Gastrocnemius medialis (tissue), 4 donors: Measurements from ENCODE around the gene KCNK4. TPM values are rescaled to one million over a fixed set of nuclear protein-coding genes. Genes with fewer than 3 reads are reported as not detected.

ENCODE experiments used
- ATAC-seq, 2 donors: fragments of 150-250 bp; one replicate each; pipeline ENCODE4 v1.9.1; 2016
- DNase-seq, 2 donors: peaks; one replicate each; pipeline ENCODE4 v3.0.0-alpha.2; 2019
- H3K27ac ChIP-seq, 4 donors: fragments of 200-600 bp; sonication (generic); 1 replicate in 1 of 4; 2 replicates in 3 of 4; pipeline ENCODE4 v1.5.1; 2016 to 2018; ENCODE audit warnings: mild to moderate bottlenecking in 2 of 4, moderate library complexity in 1 of 4
- H3K27me3 ChIP-seq, 3 donors: fragments of 200-600 bp; sonication (generic) in 2 of 3; 1 replicate in 1 of 3; 2 replicates in 2 of 3; pipeline versions ENCODE4 v1.5.1 to v1.6.0; 2016 to 2019; ENCODE audit warnings: mild to moderate bottlenecking in 1 of 3, moderate library complexity in 1 of 3
- H3K36me3 ChIP-seq, 2 donors: fragments of 200-600 bp; sonication (generic) in 1 of 2; one replicate each; pipeline ENCODE4 v1.5.1; 2017 to 2018
- H3K4me1 ChIP-seq, 2 donors: fragments of 200-600 bp; sonication (generic) in 1 of 2; one replicate each; pipeline ENCODE4 v1.5.1; 2016 to 2017; ENCODE audit warnings: mild to moderate bottlenecking in 2 of 2
- H3K4me3 ChIP-seq, 4 donors: fragments of 200-600 bp; sonication (generic) in 3 of 4; 1 replicate in 1 of 4; 2 replicates in 3 of 4; pipeline ENCODE4 v1.5.1; 2016 to 2019; ENCODE audit warnings: mild to moderate bottlenecking in 2 of 4
- H3K9me3 ChIP-seq, 3 donors: fragments of 200-600 bp; sonication (generic) in 2 of 3; 1 replicate in 1 of 3; 2 replicates in 2 of 3; pipeline ENCODE4 v1.5.1; 2016 to 2019
- CTCF ChIP-seq, 5 experiments: fragments of 450-650 bp in 3 of 5; fragments of 200-600 bp in 2 of 5; sonication (generic) in 2 of 5; IDR thresholded peaks in 4 of 5; conservative IDR thresholded peaks in 1 of 5; 1 replicate in 4 of 5; 2 replicates in 1 of 5; pipeline ENCODE4 v1.5.1; 2016 to 2019; ENCODE audit warnings: antibody characterized with exemption in 5 of 5, mild to moderate bottlenecking in 3 of 5, moderate library complexity in 3 of 5
- POLR2A ChIP-seq, 2 donors: fragments of 450-650 bp; IDR thresholded peaks; one replicate each; pipeline ENCODE4 v1.6.1; 2017; ENCODE audit warnings: antibody characterized with exemption in 2 of 2, mild to moderate bottlenecking in 2 of 2, moderate library complexity in 2 of 2
- in situ Hi-C, 4 donors: fragments of 200-750 bp; cut with MboI; loops; one replicate each; pipeline versions ENCODE4 v1.15.0 to v1.8.0; 2017; ENCODE audit warnings: low sequenced_read_pairs in 4 of 4
- intact Hi-C: fragments of 100-400 bp; cut with DNase I; formaldehyde crosslinking; loops from one replicate; pipeline ENCODE4 v1.15.1; 2023; ENCODE audit warnings: low total_unique reads
- total RNA-seq, 4 donors: library from RNA; depleted of rRNA; stranded (reverse); fragments of >200 nt; gene quantifications; one replicate each; pipeline versions ENCODE4 v1.1.0 to v1.2.3, GENCODE V29; 2016

KCNK4 gene
- total RNA-seq, 4 donors from 2014 or later, result not detected

- H3K36me3 ChIP-seq, result peaks cover 0 to 44% of the 10 kb centered on the region in 2 donors
- H3K4me3 ChIP-seq, result peak within 1 kb of the TSS; percentile 73 to 99 (median 91)
- H3K4me1 ChIP-seq, result peaks cover 32 to 43% of the 10 kb centered on the region in 2 donors
- H3K9me3 ChIP-seq, result no peaks in the 10 kb centered on the region
- TF ChIP-seq POLR2A (IDR thresholded peaks at IDR 0.05) (peak; percentile 78 to 82), CTCF (IDR thresholded peaks at IDR 0.05 in 4 of 5, conservative IDR thresholded peaks at IDR 0.05 in 1 of 5) (no peak)
- peak; percentile 99 for DNase-seq
- H3K27ac ChIP-seq, result peak within 1 kb of the TSS; percentile 88 to 98 (median 94)
- ATAC-seq, result peak; percentile 86 to 93
- intact Hi-C loops (loop anchor here (1.0 kb wide), 1 partner anchor 47 kb away; no protein-coding TSS in a partner anchor), in situ Hi-C loops (no loop called here)
- no peaks in the 10 kb centered on the region for H3K27me3 ChIP-seq
Measured at GRCh38 chr11:64317325-64317960, 26.3 kb downstream of the KCNK4 start, which contains the start of gene TRMT112. Gene TRMT112, minus strand, starts transcription at chr11:64317559. Its CDS starts 33 bp downstream, at chr11:64317526.

- Histone ChIP-seq H3K4me3 (peak within 1 kb of the TSS; percentile 73 to 99 (median 91)), H3K27me3 (no peaks in the 10 kb centered on the region), H3K9me3 (no peaks in the 10 kb centered on the region), H3K36me3 (peaks cover 0 to 44% of the 10 kb centered on the region in 2 donors), H3K27ac (peak within 1 kb of the TSS; percentile 88 to 98 (median 94)), H3K4me1 (peaks cover 24 to 36% of the 10 kb centered on the region in 2 donors)
- intact Hi-C loops (loop anchor here (1.0 kb wide), 3 partner anchors 24 to 48 kb away; no protein-coding TSS in a partner anchor), in situ Hi-C loops (no loop called here)
- DNase-seq, result peak; percentile 94 to 97
- ATAC-seq, result peak; percentile 80 to 85
- TF ChIP-seq POLR2A (IDR thresholded peaks at IDR 0.05) (peak; percentile 73 to 81), CTCF (IDR thresholded peaks at IDR 0.05 in 4 of 5, conservative IDR thresholded peaks at IDR 0.05 in 1 of 5) (peak in 4 of 5 experiments; percentile 34 to 62 (median 56))
Measured at GRCh38 chr11:64317961-64318765, 27.1 kb downstream of the KCNK4 start, which contains the start of gene PRDX5. Gene PRDX5, plus strand, starts transcription at chr11:64318121. Its CDS starts 95 bp downstream, at chr11:64318216.

GRCh38 chr11:64318766-64319761 lies 28.0 kb downstream of the KCNK4 start:
- Histone ChIP-seq H3K27me3 (no peaks in the 10 kb centered on the region), H3K36me3 (peaks cover 0 to 42% of the 10 kb centered on the region in 2 donors), H3K9me3 (no peaks in the 10 kb centered on the region), H3K4me3 (peak overlapping the region; percentile 73 to 99 (median 91)), H3K4me1 (peaks cover 15 to 27% of the 10 kb centered on the region in 2 donors), H3K27ac (peak overlapping the region; percentile 88 to 98 (median 94))
- DNase-seq (no peak), ATAC-seq (no peak)
- intact Hi-C loops, result loop anchor here (1.0 kb wide), 2 partner anchors 23 to 36 kb away; no protein-coding TSS in a partner anchor
- no peak for TF ChIP-seq POLR2A (IDR thresholded peaks at IDR 0.05)
- no peak for TF ChIP-seq CTCF (IDR thresholded peaks at IDR 0.05 in 4 of 5, conservative IDR thresholded peaks at IDR 0.05 in 1 of 5)
- in situ Hi-C loops, result no loop called here

DNA sequence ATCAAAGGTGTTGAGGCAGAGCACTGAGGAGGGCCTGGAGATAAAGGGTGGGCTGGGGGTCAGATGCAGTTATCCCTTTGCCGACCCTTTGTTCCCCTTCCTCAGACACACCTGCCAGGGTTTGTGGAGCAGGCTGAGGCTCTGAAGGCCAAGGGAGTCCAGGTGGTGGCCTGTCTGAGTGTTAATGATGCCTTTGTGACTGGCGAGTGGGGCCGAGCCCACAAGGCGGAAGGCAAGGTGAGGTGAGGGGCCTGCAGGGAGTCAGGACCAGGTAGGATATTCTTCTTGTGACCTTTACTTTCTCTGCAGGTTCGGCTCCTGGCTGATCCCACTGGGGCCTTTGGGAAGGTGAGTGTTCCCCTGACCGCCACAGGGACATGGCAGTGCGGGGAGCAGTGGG lies 29.5 kb downstream of the KCNK4 start:
- DNase-seq (no peak), ATAC-seq (no peak)
- Histone ChIP-seq H3K9me3 (no peaks in the 10 kb centered on the region), H3K4me1 (peaks cover 11 to 20% of the 10 kb centered on the region in 2 donors), H3K36me3 (peaks cover 0 to 27% of the 10 kb centered on the region in 2 donors), H3K4me3 (no peak overlapping the region), H3K27ac (no peak overlapping the region), H3K27me3 (no peaks in the 10 kb centered on the region)
- intact Hi-C loops (no loop called here), in situ Hi-C loops (no loop called here)
- TF ChIP-seq POLR2A (IDR thresholded peaks at IDR 0.05), result no peak
- no peak for TF ChIP-seq CTCF (IDR thresholded peaks at IDR 0.05 in 4 of 5, conservative IDR thresholded peaks at IDR 0.05 in 1 of 5)
